Hepatocyte (in vitro differentiated cells): ENCODE data around the gene EML3. TPM values are rescaled to one million over a fixed set of nuclear protein-coding genes. Genes with fewer than 3 reads are reported as not detected.

Experiments used
- DNase-seq: peaks from one replicate; pipeline ENCODE4 v3.0.0-alpha.2; 2016; ENCODE audit warnings: low spot score
- H2AFZ ChIP-seq: fragments of 200-600 bp; sonication (generic); 2 replicates; pipeline ENCODE4 v1.6.0; 2016; ENCODE audit warnings: antibody characterized with exemption, mild to moderate bottlenecking
- H3K27ac ChIP-seq: fragments of 200-600 bp; sonication (generic); 2 replicates; pipeline ENCODE4 v1.5.1; 2016; ENCODE audit warnings: mild to moderate bottlenecking
- H3K27me3 ChIP-seq: fragments of 200-600 bp; sonication (generic); 2 replicates; pipeline ENCODE4 v1.6.1; 2016
- H3K36me3 ChIP-seq: fragments of 200-600 bp; sonication (generic); replicated peaks from 2 replicates; pipeline ENCODE4 v1.5.1; 2016; ENCODE audit warnings: low read depth; ENCODE audit not compliant: insufficient read depth
- H3K4me1 ChIP-seq: fragments of 200-600 bp; sonication (generic); 2 replicates; pipeline ENCODE4 v1.5.1; 2016; ENCODE audit warnings: mild to moderate bottlenecking, moderate library complexity; ENCODE audit not compliant: insufficient read depth
- H3K4me2 ChIP-seq: fragments of 200-600 bp; sonication (generic); 2 replicates; pipeline ENCODE4 v1.6.0; 2016
- H3K4me3 ChIP-seq: fragments of 200-600 bp; sonication (generic); 2 replicates; pipeline ENCODE4 v1.5.1; 2016; ENCODE audit warnings: mild to moderate bottlenecking
- H3K79me2 ChIP-seq: fragments of 200-600 bp; sonication (generic); 2 replicates; pipeline ENCODE4 v1.6.0; 2017; ENCODE audit warnings: mild to moderate bottlenecking
- H3K9me2 ChIP-seq: fragments of 200-600 bp; sonication (generic); replicated peaks from 2 replicates; pipeline ENCODE4 v1.6.0; 2017; ENCODE audit warnings: mild to moderate bottlenecking; ENCODE audit not compliant: insufficient read depth
- H3K9me3 ChIP-seq: fragments of 200-600 bp; sonication (generic); 2 replicates; pipeline ENCODE4 v1.5.1; 2016; ENCODE audit warnings: low read depth, mild to moderate bottlenecking
- H4K20me1 ChIP-seq: fragments of 200-600 bp; sonication (generic); 2 replicates; pipeline ENCODE4 v1.6.0; 2016; ENCODE audit warnings: mild to moderate bottlenecking; ENCODE audit not compliant: insufficient read depth, poor library complexity, severe bottlenecking
- EZH2 ChIP-seq: fragments of 200-600 bp; sonication (generic); IDR thresholded peaks from 2 replicates; pipeline ENCODE4 v1.6.1; 2016; ENCODE audit warnings: antibody characterized with exemption, mild to moderate bottlenecking, borderline replicate concordance
- EZH2phosphoT487 ChIP-seq: fragments of 200-600 bp; sonication (generic); IDR thresholded peaks from one replicate; pipeline ENCODE4 v1.6.1; 2018; ENCODE audit warnings: antibody characterized with exemption, mild to moderate bottlenecking, low read depth, moderate library complexity; ENCODE audit not compliant: unreplicated experiment, severe bottlenecking
- WGBS: methylation state at CpG from one replicate; pipeline ENCODE4 v1.1.6; 2016; ENCODE audit warnings: low lambda C conversion rate; ENCODE audit errors: missing lambda C conversion rate; 5-methylcytosine and 5-hydroxymethylcytosine counted together
- polyA plus RNA-seq: library from polyadenylated mRNA; unstranded; fragments of >200 nt; fragmentation: Nextera tagmentation; extraction: Ambion mirVana; gene quantifications from 2 replicates; pipeline ENCODE4 v1.2.1, GENCODE V29; 2016
- total RNA-seq: library from RNA; depleted of rRNA; stranded (reverse); fragments of >200 nt; gene quantifications from 2 replicates; pipeline ENCODE4 v1.2.3, GENCODE V29; 2014
- TF ChIP-seq, protein P1 (sequence below): fragments of 200-600 bp; sonication (generic); IDR thresholded peaks from 2 replicates; pipeline ENCODE4 v1.5.1; 2016; ENCODE audit warnings: antibody characterized with exemption, mild to moderate bottlenecking; ENCODE audit not compliant: poor library complexity

EML3 gene
- total and polyA plus RNA-seq, 2 experiments from 2014 or later = 21.6 to 22.6 TPM

- no peak overlapping the region for H3K4me3 ChIP-seq
- H3K36me3 ChIP-seq = no peaks in the 10 kb centered on the region
- no peak overlapping the region for H2AFZ ChIP-seq
- H3K79me2 ChIP-seq = peaks cover 31% of the 10 kb centered on the region
- H3K27me3 ChIP-seq = no peaks in the 10 kb centered on the region
- peak overlapping the region; percentile 67 for H3K27ac ChIP-seq
- WGBS = 78% methylated on average over 12 of the region's 12 CpGs
- H4K20me1 ChIP-seq = peaks cover 7% of the 10 kb centered on the region
- TF ChIP-seq EZH2phosphoT487 (no peak), EZH2 (no peak)
- TF ChIP-seq, protein P1, sequence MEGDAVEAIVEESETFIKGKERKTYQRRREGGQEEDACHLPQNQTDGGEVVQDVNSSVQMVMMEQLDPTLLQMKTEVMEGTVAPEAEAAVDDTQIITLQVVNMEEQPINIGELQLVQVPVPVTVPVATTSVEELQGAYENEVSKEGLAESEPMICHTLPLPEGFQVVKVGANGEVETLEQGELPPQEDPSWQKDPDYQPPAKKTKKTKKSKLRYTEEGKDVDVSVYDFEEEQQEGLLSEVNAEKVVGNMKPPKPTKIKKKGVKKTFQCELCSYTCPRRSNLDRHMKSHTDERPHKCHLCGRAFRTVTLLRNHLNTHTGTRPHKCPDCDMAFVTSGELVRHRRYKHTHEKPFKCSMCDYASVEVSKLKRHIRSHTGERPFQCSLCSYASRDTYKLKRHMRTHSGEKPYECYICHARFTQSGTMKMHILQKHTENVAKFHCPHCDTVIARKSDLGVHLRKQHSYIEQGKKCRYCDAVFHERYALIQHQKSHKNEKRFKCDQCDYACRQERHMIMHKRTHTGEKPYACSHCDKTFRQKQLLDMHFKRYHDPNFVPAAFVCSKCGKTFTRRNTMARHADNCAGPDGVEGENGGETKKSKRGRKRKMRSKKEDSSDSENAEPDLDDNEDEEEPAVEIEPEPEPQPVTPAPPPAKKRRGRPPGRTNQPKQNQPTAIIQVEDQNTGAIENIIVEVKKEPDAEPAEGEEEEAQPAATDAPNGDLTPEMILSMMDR = no peak
- H3K4me2 ChIP-seq = peak overlapping the region; percentile 10
- H3K4me1 ChIP-seq = peaks cover 24% of the 10 kb centered on the region
- no peak for DNase-seq
- no peaks in the 10 kb centered on the region for H3K9me2 ChIP-seq
- no peaks in the 10 kb centered on the region for H3K9me3 ChIP-seq
Measured at GRCh38 chr11:62577046-62577714, 35.4 kb downstream of the EML3 start.

- Histone ChIP-seq H3K4me2 (peak overlapping the region; percentile 85), H3K36me3 (no peaks in the 10 kb centered on the region), H3K4me3 (no peak overlapping the region), H3K27ac (peak overlapping the region; percentile 89), H3K79me2 (peaks cover 45% of the 10 kb centered on the region), H2AFZ (no peak overlapping the region), H3K4me1 (peaks cover 31% of the 10 kb centered on the region), H3K9me2 (no peaks in the 10 kb centered on the region), H3K27me3 (no peaks in the 10 kb centered on the region), H3K9me3 (no peaks in the 10 kb centered on the region), H4K20me1 (peaks cover 14% of the 10 kb centered on the region)
- DNase-seq = no peak
- TF ChIP-seq EZH2 (no peak), EZH2phosphoT487 (no peak)
- TF ChIP-seq, protein P1 = no peak
- WGBS = 91% methylated on average over 14 of the region's 14 CpGs
Measured at GRCh38 chr11:62575837-62576236, 36.7 kb downstream of the EML3 start.

- 73% methylated on average over 16 of the region's 17 CpGs for WGBS
- Histone ChIP-seq H3K36me3 (no peaks in the 10 kb centered on the region), H3K4me2 (peak overlapping the region; percentile 85), H2AFZ (peak overlapping the region; percentile 42), H3K9me3 (no peaks in the 10 kb centered on the region), H3K27me3 (no peaks in the 10 kb centered on the region), H3K4me3 (peak overlapping the region; percentile 56), H3K9me2 (no peaks in the 10 kb centered on the region), H3K79me2 (peaks cover 52% of the 10 kb centered on the region), H3K27ac (peak overlapping the region; percentile 89), H4K20me1 (peaks cover 17% of the 10 kb centered on the region), H3K4me1 (peaks cover 31% of the 10 kb centered on the region)
- no peak for DNase-seq
- TF ChIP-seq, protein P1 = no peak
- TF ChIP-seq EZH2phosphoT487 (no peak), EZH2 (no peak)
Measured at GRCh38 chr11:62575156-62575555, 37.4 kb downstream of the EML3 start.
